IPS DF 4.7 (cell line): ENCODE measurements around the gene GTF3C5.
"Not testable (repeated sequence)": the region's sequence is repeated elsewhere in the genome, so short reads cannot be mapped to it uniquely, and the experiment has no call there.

Source experiments
- DNase-seq: peaks from one replicate; pipeline ENCODE4 v3.0.0-alpha.2; 2013; ENCODE audit warnings: low spot score; ENCODE audit errors: extremely low read depth

The GTF3C5 gene

GRCh38 chr9:133088756-133089155, 58.0 kb downstream of the GTF3C5 start:
- DNase-seq, result no peak

- no peak for DNase-seq
Measured at GRCh38 chr9:133089271-133089671, 58.5 kb downstream of the GTF3C5 start.

- no peak for DNase-seq
Measured at GRCh38 chr9:133090187-133090586, 59.4 kb downstream of the GTF3C5 start.

- DNase-seq, result no peak
Measured at GRCh38 chr9:133090752-133091385, 60.1 kb downstream of the GTF3C5 start.

- not testable (repeated sequence) for DNase-seq
Measured at GRCh38 chr9:133094351-133094750, 63.6 kb downstream of the GTF3C5 start.

- DNase-seq, result no peak
Measured at GRCh38 chr9:133094842-133095393, 64.1 kb downstream of the GTF3C5 start.

GRCh38 chr9:133098104-133098754, 67.4 kb downstream of the GTF3C5 start:
- DNase-seq, result no peak

- DNase-seq, result no peak
Measured at GRCh38 chr9:133098871-133099270, 68.1 kb downstream of the GTF3C5 start.

- no peak for DNase-seq
Measured at GRCh38 chr9:133099726-133100505, 69.1 kb downstream of the GTF3C5 start.

GRCh38 chr9:133100506-133101355, 69.9 kb downstream of the GTF3C5 start:
- DNase-seq, result no peak

GRCh38 chr9:133101356-133102189, 70.8 kb downstream of the GTF3C5 start:
- no peak for DNase-seq

GRCh38 chr9:133102190-133103021, 71.6 kb downstream of the GTF3C5 start:
- DNase-seq, result no peak

- DNase-seq, result no peak
Measured at GRCh38 chr9:133103183-133103986, 72.6 kb downstream of the GTF3C5 start.

GRCh38 chr9:133103987-133104505, 73.2 kb downstream of the GTF3C5 start:
- DNase-seq, result no peak

GRCh38 chr9:133104718-133105460, 74.1 kb downstream of the GTF3C5 start:
- no peak for DNase-seq

GRCh38 chr9:133105461-133105770, 74.6 kb downstream of the GTF3C5 start:
- no peak for DNase-seq

GRCh38 chr9:133106511-133107244, 75.9 kb downstream of the GTF3C5 start:
- no peak for DNase-seq
